Brain microvascular endothelial cell (primary cell): ENCODE data around the gene HLA-DRB5.
"Not testable (repeated sequence)": the region's sequence is repeated elsewhere in the genome, so short reads cannot be mapped to it uniquely, and the experiment has no call there.

Experiments used
- DNase-seq: peaks from one replicate; pipeline ENCODE4 v3.0.0-alpha.2; 2020
- H3K27ac ChIP-seq: fragments of 250-450 bp; sonication (Bioruptor Pico); 2 replicates; pipeline ENCODE4 v1.5.1; 2020; ENCODE audit warnings: mild to moderate bottlenecking, moderate library complexity
- H3K27me3 ChIP-seq: fragments of 250-450 bp; sonication (Bioruptor Pico); replicated peaks from 2 replicates; pipeline ENCODE4 v1.5.1; 2020; ENCODE audit warnings: mild to moderate bottlenecking
- H3K36me3 ChIP-seq: fragments of 250-450 bp; sonication (Bioruptor Pico); replicated peaks from 2 replicates; pipeline ENCODE4 v1.5.1; 2020; ENCODE audit warnings: mild to moderate bottlenecking
- H3K4me3 ChIP-seq: 2 replicates; pipeline ENCODE4 v1.5.1; 2011; ENCODE audit warnings: low read depth, mild to moderate bottlenecking, control low read depth, low read length, moderate library complexity
- in situ Hi-C: cut with HindIII; loops from 2 replicates; pipeline ENCODE4 v1.10.0; 2017; ENCODE audit warnings: low sequenced_read_pairs, low pct_ligation_motif_present
- TF ChIP-seq, protein P1 (sequence below): IDR thresholded peaks from 2 replicates; pipeline ENCODE4 v1.5.1; 2011; ENCODE audit warnings: low read depth, mild to moderate bottlenecking, moderate library complexity, low read length, control low read depth, inconsistent platforms; ENCODE audit errors: missing control alignments

Gene HLA-DRB5

GRCh38 chr6:32554116-32554965 lies 24.3 kb upstream of the HLA-DRB5 start:
- in situ Hi-C loops: no loop called here
- DNase-seq: no peak
- Histone ChIP-seq H3K27me3 (no peaks in the 10 kb centered on the region), H3K27ac (no peak overlapping the region), H3K4me3 (no peak overlapping the region), H3K36me3 (no peaks in the 10 kb centered on the region)
- TF ChIP-seq, protein P1, sequence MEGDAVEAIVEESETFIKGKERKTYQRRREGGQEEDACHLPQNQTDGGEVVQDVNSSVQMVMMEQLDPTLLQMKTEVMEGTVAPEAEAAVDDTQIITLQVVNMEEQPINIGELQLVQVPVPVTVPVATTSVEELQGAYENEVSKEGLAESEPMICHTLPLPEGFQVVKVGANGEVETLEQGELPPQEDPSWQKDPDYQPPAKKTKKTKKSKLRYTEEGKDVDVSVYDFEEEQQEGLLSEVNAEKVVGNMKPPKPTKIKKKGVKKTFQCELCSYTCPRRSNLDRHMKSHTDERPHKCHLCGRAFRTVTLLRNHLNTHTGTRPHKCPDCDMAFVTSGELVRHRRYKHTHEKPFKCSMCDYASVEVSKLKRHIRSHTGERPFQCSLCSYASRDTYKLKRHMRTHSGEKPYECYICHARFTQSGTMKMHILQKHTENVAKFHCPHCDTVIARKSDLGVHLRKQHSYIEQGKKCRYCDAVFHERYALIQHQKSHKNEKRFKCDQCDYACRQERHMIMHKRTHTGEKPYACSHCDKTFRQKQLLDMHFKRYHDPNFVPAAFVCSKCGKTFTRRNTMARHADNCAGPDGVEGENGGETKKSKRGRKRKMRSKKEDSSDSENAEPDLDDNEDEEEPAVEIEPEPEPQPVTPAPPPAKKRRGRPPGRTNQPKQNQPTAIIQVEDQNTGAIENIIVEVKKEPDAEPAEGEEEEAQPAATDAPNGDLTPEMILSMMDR: no peak

DNA sequence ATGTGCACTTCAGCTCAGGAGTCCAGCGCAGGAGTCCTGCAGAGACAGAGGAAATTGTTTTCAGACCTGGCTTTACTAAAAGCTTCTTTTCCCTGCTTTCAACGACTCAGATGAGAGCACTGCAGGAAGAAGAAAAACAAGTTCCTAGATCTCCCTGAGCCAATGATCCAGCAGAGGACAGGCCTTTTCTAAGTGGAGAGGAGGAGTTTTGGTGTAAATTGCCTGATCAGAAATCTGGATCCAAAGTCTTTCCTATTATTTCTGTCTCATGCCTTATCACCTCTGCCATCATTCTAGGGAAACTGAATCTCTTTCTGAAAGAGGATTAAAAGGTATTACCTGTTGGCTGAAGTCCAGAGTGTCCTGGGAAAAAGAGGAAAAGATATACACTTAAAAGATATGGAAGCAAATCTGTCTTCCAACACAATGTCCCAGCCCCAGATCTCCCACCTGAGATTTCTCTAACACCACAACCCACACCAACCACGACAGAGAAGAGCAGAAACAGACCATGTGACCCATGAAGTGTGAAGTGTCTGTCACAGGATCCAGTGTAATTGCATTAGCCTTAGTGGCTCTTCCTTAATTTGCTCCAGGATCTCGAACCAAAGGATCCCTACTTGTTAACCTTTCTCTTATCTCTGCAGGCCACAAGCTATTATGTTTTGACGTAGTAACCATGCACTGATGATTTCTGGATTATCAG lies 23.1 kb upstream of the HLA-DRB5 start:
- no peak for DNase-seq
- H3K27ac ChIP-seq: no peak overlapping the region
- TF ChIP-seq, protein P1: no peak
- H3K4me3 ChIP-seq: no peak overlapping the region
- in situ Hi-C loops: no loop called here
- no peaks in the 10 kb centered on the region for H3K27me3 ChIP-seq
- no peaks in the 10 kb centered on the region for H3K36me3 ChIP-seq

GRCh38 chr6:32551410-32551809 lies 21.3 kb upstream of the HLA-DRB5 start:
- Histone ChIP-seq H3K27me3 (no peaks in the 10 kb centered on the region), H3K4me3 (no peak overlapping the region), H3K27ac (no peak overlapping the region), H3K36me3 (no peaks in the 10 kb centered on the region)
- in situ Hi-C loops: no loop called here
- DNase-seq: no peak
- TF ChIP-seq, protein P1: no peak

GRCh38 chr6:32539839-32540238 lies 9.8 kb upstream of the HLA-DRB5 start:
- in situ Hi-C loops: no loop called here
- no peak overlapping the region for H3K4me3 ChIP-seq
- no peak overlapping the region for H3K27ac ChIP-seq
- no peaks in the 10 kb centered on the region for H3K27me3 ChIP-seq
- no peak for DNase-seq
- TF ChIP-seq, protein P1: no peak
- H3K36me3 ChIP-seq: no peaks in the 10 kb centered on the region

DNA sequence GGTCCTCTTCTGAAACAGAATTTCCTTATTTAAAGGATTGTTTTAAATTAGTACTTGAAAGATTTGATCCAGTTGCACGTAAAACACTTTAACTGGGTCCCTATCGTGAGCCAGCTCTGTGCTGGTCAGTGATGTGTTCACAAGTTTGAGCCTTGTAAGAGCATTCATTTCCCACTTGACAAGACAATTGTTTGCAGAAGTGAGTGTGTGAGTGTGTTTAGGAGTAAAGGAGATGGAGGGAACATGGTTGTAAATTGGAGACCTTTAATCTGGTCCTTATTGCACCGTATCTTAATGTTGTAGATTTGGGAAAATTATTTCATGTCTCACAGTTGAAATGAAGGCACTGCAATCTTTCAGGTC lies 325 bp upstream of the HLA-DRB5 start:
- H3K4me3 ChIP-seq, H3K27ac ChIP-seq, DNase-seq, H3K36me3 ChIP-seq, H3K27me3 ChIP-seq, in situ Hi-C loops: not testable (repeated sequence)

DNA sequence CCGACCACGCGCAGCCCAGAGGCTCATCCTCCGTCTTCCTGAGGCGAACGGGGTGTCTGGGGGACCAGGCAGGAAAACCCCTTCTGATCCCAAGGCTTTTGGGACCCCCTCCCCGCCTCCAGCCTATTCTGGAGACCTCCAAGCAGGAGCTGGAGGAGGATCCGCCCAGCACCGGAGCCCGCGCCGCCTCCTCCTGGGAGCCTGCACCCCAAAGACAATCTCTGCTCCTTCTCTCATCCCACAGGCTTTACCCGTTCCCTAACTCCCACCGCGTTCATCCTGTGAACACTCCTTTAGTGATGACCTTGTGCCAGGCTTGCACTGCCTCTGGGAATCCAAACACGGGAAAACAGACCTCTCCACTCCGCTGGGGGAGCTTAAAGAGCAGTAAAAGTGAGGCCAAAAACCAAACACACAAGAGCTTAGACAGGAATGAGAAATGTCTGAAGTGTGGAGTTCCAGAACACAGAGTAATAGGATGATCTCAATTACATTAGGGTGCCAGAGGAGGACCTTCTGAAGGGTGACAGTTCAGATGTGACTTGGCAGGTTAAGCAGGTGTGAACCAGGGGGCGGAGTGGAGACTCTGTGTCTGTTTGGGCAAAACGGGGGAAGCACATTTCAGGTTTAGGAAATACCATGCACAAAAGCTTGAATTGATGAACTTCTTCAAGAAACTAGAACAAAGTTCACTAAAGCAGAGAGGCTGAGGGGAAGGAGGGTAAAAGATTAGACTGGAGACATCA lies 7.6 kb downstream of the HLA-DRB5 start:
- in situ Hi-C loops: loop anchor here (10.0 kb wide), 1 partner anchor 62 kb away; the partner anchor contains the start of gene HLA-DRB1
- H3K27ac ChIP-seq: no peak overlapping the region
- DNase-seq: no peak
- H3K36me3 ChIP-seq: no peaks in the 10 kb centered on the region
- H3K4me3 ChIP-seq: no peak overlapping the region
- no peaks in the 10 kb centered on the region for H3K27me3 ChIP-seq
- TF ChIP-seq, protein P1: no peak
